ENCODE measurements around the gene HSPA6.
"Not testable (repeated sequence)": the region's sequence is repeated elsewhere in the genome, so short reads cannot be mapped to it uniquely, and the experiment has no call there.

DNA sequence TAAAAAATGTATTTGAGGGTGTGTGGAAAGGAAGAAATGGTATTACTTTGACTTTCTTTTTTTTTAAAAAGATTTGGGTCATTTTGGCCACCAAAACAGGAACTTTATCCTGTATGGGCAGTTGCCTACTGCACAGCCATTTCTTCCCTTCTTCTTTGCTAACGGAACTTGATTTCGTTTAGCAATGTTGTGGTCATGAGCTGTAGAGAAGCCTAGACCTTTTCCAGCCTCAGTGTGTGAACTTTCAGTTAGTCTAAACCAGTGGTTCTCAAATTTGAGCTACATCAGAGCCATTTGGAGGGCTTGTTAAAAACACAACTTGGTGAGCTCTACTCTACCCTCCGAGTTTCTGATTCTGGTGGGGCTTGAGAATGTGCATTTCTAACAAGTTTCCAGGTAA lies 38.1 kb downstream of the HSPA6 start:
- TF ChIP-seq CTCF (IDR thresholded peaks at IDR 0.05; ENCODE audit: low read depth, low read length); EZH2phosphoT487 (IDR thresholded peaks at IDR 0.05; ENCODE audit: low read depth): not testable (repeated sequence)
